WTC11 (cell line): ENCODE measurements around the gene PRRX1. TPM values are rescaled to one million over a fixed set of nuclear protein-coding genes. Genes with fewer than 3 reads are reported as not detected.

ENCODE experiments used
- ATAC-seq: fragments of 200-7000 bp; cut with Tn5 transposase; 2 replicates; pipeline ENCODE4 v1.10.0; 2021; ENCODE audit warnings: mild to moderate bottlenecking, moderate library complexity
- CTCF ChIA-PET: fragments of 300-600 bp; sonication (Branson Sonifier 250); formaldehyde crosslinking; loops from one replicate; lab custom pipeline; 2021; ENCODE audit warnings: antibody characterized with exemption; lab: Charles Lee
- POLR2A ChIA-PET: fragments of 350-600 bp; sonication (Branson Sonifier 250); formaldehyde crosslinking; loops from one replicate; lab custom pipeline; 2021; ENCODE audit warnings: antibody characterized with exemption; lab: Charles Lee
- DNase-seq: peaks from one replicate; pipeline ENCODE4 v3.0.0; 2021; ENCODE audit warnings: low spot score
- H3K27ac Mint-ChIP-seq: 2 replicates; pipeline ENCODE4 v1.8.0; 2021; ENCODE audit warnings: mixed read lengths
- H3K27me3 Mint-ChIP-seq: 2 replicates; pipeline ENCODE4 v1.8.0; 2021; ENCODE audit warnings: low read depth, mild to moderate bottlenecking, moderate library complexity, mixed read lengths
- H3K36me3 Mint-ChIP-seq: 2 replicates; pipeline ENCODE4 v1.8.0; 2021; ENCODE audit warnings: mixed read lengths
- H3K4me1 Mint-ChIP-seq: 2 replicates; pipeline ENCODE4 v1.8.0; 2022; ENCODE audit warnings: mixed read lengths
- H3K4me3 Mint-ChIP-seq: 2 replicates; pipeline ENCODE4 v1.8.0; 2021; ENCODE audit warnings: mild to moderate bottlenecking, moderate library complexity, mixed read lengths
- H3K9me3 Mint-ChIP-seq: 2 replicates; pipeline ENCODE4 v1.8.0; 2021; ENCODE audit warnings: mixed read lengths
- AFF4 ChIP-seq: sonication (generic); formaldehyde crosslinking; IDR thresholded peaks from 2 replicates; pipeline ENCODE4 v1.8.1; 2023; ENCODE audit warnings: mild to moderate bottlenecking, missing genetic modification reagents, borderline replicate concordance
- E2F4 ChIP-seq: sonication (generic); formaldehyde crosslinking; IDR thresholded peaks from 2 replicates; pipeline ENCODE4 v1.8.1; 2022; ENCODE audit warnings: low read depth, mild to moderate bottlenecking, moderate library complexity, missing genetic modification reagents, borderline replicate concordance
- FOXJ3 ChIP-seq: sonication (generic); formaldehyde crosslinking; IDR thresholded peaks from 2 replicates; pipeline ENCODE4 v1.9.0; 2021; ENCODE audit warnings: missing genetic modification reagents, mild to moderate bottlenecking, borderline replicate concordance
- GRHL2 ChIP-seq: fragments of 250-450 bp; sonication (Bioruptor Pico); IDR thresholded peaks from 2 replicates; pipeline ENCODE4 v1.8.0; 2022; ENCODE audit warnings: mild to moderate bottlenecking, moderate library complexity; ENCODE audit not compliant: insufficient replicate concordance, severe bottlenecking
- GTF2I ChIP-seq: fragments of 250-450 bp; sonication (Bioruptor Pico); conservative IDR thresholded peaks from 2 replicates; pipeline ENCODE4 v1.4.0; 2021; ENCODE audit warnings: mild to moderate bottlenecking
- JAZF1 ChIP-seq: fragments of 250-450 bp; sonication (Bioruptor Pico); IDR thresholded peaks from 2 replicates; pipeline ENCODE4 v1.9.0; 2021; ENCODE audit warnings: moderate library complexity, mild to moderate bottlenecking, inconsistent platforms
- SMAD4 ChIP-seq: sonication (generic); formaldehyde crosslinking; IDR thresholded peaks from 2 replicates; pipeline ENCODE4 v1.8.0; 2022; ENCODE audit warnings: mild to moderate bottlenecking, missing genetic modification reagents
- STAT6 ChIP-seq: sonication (generic); formaldehyde crosslinking; conservative IDR thresholded peaks from 2 replicates; pipeline ENCODE4 v1.8.1; 2023; ENCODE audit warnings: mild to moderate bottlenecking, low read depth, missing genetic modification reagents, moderate library complexity
- TCF7 ChIP-seq: sonication (generic); formaldehyde crosslinking; IDR thresholded peaks from 2 replicates; pipeline ENCODE4 v1.8.0; 2022; ENCODE audit warnings: mild to moderate bottlenecking, low read depth, missing genetic modification reagents, moderate library complexity
- USF1 ChIP-seq: sonication (generic); formaldehyde crosslinking; IDR thresholded peaks from 2 replicates; pipeline ENCODE4 v1.8.0; 2022; ENCODE audit warnings: mild to moderate bottlenecking, missing genetic modification reagents
- ZNF121 ChIP-seq: sonication (generic); formaldehyde crosslinking; IDR thresholded peaks from 2 replicates; pipeline ENCODE4 v1.8.0; 2023; ENCODE audit warnings: missing genetic modification reagents
- ZNF512 ChIP-seq: sonication (generic); formaldehyde crosslinking; IDR thresholded peaks from 2 replicates; pipeline ENCODE4 v1.8.1; 2022; ENCODE audit warnings: missing genetic modification reagents, borderline replicate concordance
- total RNA-seq: library from RNA; stranded (reverse); gene quantifications from 3 replicates; pipeline ENCODE4 v1.2.3, GENCODE V29; 2021
- TF ChIP-seq, protein P1 (sequence below): sonication (generic); formaldehyde crosslinking; IDR thresholded peaks from 2 replicates; pipeline ENCODE4 v1.8.0; 2022; ENCODE audit warnings: mild to moderate bottlenecking, missing genetic modification reagents
- TF ChIP-seq, protein P2 (sequence below): sonication (generic); formaldehyde crosslinking; IDR thresholded peaks from 2 replicates; pipeline ENCODE4 v1.8.1; 2023; ENCODE audit warnings: mild to moderate bottlenecking, missing genetic modification reagents, moderate library complexity
- TF ChIP-seq, protein P3 (sequence below): sonication (generic); formaldehyde crosslinking; IDR thresholded peaks from 2 replicates; pipeline ENCODE4 v1.8.1; 2023; ENCODE audit warnings: mild to moderate bottlenecking, missing genetic modification reagents, moderate library complexity

PRRX1 gene
- total RNA-seq, 1 experiment from 2014 or later = 0.31 TPM

DNA sequence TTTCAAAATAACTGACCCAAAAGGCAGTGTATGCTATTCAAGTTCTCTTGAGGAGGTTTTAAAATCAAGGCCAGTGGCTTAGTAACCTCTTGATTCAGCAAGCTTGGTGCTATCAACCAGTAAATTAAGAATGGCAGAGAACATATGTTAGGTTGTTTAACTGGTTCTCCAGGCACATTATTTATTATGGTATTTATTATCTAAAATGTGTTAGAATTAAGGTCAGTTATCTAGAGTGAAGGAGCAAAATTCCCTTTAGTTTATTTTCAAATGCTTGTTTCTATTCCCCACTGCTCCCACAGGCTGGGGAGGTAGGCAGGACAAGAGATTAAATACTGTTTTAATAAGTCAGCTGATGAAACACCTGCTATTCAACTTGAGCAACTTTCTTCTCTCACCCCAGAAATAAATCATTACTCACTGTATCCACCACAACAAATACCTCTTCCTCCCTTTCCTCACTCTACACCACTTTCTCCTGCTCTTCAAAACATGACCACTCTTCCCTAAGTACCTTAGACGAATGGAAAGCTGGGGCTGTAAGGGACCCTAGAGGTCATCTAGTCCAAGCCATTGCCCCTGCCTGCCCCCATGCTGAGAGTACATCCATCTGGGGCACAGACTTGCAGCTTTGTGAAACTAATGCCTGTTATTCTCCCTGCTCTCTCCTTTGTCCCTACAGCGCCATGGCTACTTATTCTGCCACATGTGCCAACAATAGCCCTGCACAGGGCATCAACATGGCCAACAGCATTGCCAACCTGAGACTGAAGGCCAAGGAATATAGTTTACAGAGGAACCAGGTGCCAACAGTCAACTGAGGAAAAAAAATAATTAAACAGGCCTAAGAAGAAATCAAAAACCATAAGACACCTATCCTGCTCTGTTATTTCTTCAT, 71.7 kb downstream of the PRRX1 start:
- H3K4me1 Mint-ChIP-seq = no peaks in the 10 kb centered on the region

DNA sequence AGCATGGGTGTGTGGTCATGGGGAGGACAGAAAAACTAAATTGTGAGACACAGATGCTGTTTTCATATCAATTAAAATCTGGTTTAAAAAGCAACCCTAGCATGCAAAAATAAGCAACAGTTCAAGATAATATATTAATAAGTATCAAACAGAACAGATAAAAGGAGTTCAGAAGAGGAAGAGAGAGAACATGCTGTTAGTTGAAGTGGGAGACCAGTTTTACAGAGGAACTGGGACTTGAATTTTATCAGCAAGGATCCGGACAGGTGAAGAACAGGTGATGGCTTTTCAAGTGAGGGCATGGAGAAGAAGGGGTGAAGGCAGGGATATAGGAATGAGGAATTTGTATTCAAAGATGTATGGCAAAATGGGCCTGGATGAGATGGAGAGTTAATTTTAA, 75.9 kb downstream of the PRRX1 start:
- DNase-seq (no peak), ATAC-seq (no peak)
- POLR2A ChIA-PET = interaction anchor here (0.7 kb wide), 1 partner anchor 464 kb away, joined by 3 read pairs; no protein-coding TSS in a partner anchor
- Mint-ChIP-seq H3K4me1 (no peaks in the 10 kb centered on the region), H3K27me3 (no peaks in the 10 kb centered on the region; the same call in none of the 2 replicates), H3K9me3 (peaks cover 44% of the 10 kb centered on the region), H3K4me3 (no peak overlapping the region), H3K36me3 (peaks cover 24% of the 10 kb centered on the region), H3K27ac (no peak overlapping the region)
- CTCF ChIA-PET = no interaction called here
- TF ChIP-seq FOXJ3 (CRISPR knock-in tag) (no peak), E2F4 (CRISPR knock-in tag) (no peak), ZNF512 (CRISPR knock-in tag) (no peak), TCF7 (no peak), STAT6 (CRISPR knock-in tag) (no peak), SMAD4 (CRISPR knock-in tag) (no peak), JAZF1 (CRISPR knock-in tag) (no peak)

More for the DNA sequence above, 71.7 kb downstream of the PRRX1 start:
- Mint-ChIP-seq H3K27ac (no peak overlapping the region), H3K9me3 (peaks cover 10% of the 10 kb centered on the region), H3K36me3 (peaks cover 3% of the 10 kb centered on the region; the same call in 1 of the 2 replicates), H3K27me3 (no peaks in the 10 kb centered on the region; the same call in 1 of the 2 replicates), H3K4me3 (no peak overlapping the region)
- no peak for DNase-seq
- CTCF ChIA-PET = interaction anchor here (0.8 kb wide), 1 partner anchor 38 kb away, joined by 3 read pairs; no protein-coding TSS in a partner anchor
- no peak for ATAC-seq
- no peak for TF ChIP-seq GTF2I
- TF ChIP-seq, protein P1, sequence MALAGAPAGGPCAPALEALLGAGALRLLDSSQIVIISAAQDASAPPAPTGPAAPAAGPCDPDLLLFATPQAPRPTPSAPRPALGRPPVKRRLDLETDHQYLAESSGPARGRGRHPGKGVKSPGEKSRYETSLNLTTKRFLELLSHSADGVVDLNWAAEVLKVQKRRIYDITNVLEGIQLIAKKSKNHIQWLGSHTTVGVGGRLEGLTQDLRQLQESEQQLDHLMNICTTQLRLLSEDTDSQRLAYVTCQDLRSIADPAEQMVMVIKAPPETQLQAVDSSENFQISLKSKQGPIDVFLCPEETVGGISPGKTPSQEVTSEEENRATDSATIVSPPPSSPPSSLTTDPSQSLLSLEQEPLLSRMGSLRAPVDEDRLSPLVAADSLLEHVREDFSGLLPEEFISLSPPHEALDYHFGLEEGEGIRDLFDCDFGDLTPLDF (CRISPR knock-in tag) = no peak
- no peak for TF ChIP-seq GRHL2 (CRISPR knock-in tag)
- TF ChIP-seq ZNF121 (CRISPR knock-in tag) = no peak
- TF ChIP-seq, protein P2, sequence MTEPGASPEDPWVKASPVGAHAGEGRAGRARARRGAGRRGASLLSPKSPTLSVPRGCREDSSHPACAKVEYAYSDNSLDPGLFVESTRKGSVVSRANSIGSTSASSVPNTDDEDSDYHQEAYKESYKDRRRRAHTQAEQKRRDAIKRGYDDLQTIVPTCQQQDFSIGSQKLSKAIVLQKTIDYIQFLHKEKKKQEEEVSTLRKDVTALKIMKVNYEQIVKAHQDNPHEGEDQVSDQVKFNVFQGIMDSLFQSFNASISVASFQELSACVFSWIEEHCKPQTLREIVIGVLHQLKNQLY (CRISPR knock-in tag) = no peak
- TF ChIP-seq, protein P3, sequence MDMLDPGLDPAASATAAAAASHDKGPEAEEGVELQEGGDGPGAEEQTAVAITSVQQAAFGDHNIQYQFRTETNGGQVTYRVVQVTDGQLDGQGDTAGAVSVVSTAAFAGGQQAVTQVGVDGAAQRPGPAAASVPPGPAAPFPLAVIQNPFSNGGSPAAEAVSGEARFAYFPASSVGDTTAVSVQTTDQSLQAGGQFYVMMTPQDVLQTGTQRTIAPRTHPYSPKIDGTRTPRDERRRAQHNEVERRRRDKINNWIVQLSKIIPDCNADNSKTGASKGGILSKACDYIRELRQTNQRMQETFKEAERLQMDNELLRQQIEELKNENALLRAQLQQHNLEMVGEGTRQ (CRISPR knock-in tag) = no peak
- TF ChIP-seq USF1 (CRISPR knock-in tag) = no peak
- no peak for TF ChIP-seq AFF4 (CRISPR knock-in tag)
- POLR2A ChIA-PET = no interaction called here
